ENCODE data around the gene HIF1AN.

DNA sequence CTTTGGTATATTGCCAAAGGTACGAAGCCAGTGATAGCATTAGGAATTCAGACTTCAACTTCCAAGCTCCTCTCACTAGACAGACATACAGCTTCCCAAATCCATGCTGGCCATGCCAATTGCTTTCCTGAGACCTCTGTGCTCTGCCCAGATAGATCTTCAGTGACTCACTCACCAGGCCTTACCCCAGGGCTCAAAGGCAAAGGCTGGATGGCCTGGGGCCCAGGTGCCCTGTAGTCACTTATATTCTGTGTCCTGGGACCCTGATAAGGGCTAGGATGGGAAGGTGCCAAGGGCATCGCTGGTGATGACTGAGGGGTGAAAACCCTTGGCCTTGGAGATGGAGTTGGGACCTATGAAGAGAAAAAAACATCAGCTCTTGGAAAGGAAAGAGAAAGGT lies 45.2 kb upstream of the HIF1AN start:
- no peak for TF ChIP-seq CTCF (IDR thresholded peaks at IDR 0.05)
- TF ChIP-seq EZH2 (IDR thresholded peaks at IDR 0.05; ENCODE audit: borderline replicate concordance, insufficient read depth, low read depth, low read length, poor library complexity, severe bottlenecking), result no peak

Data from B cell (primary cell).